Liver (tissue), 3 donors: ENCODE measurements around the gene VEGFC.

Source experiments
- JUND ChIP-seq, 2 donors: IDR thresholded peaks; 2 replicates each; pipeline ENCODE4 v1.6.1; 2016; ENCODE audit warnings: antibody characterized with exemption in 2 of 2
- SP1 ChIP-seq: IDR thresholded peaks from 2 replicates; pipeline ENCODE4 v1.6.1; 2018; ENCODE audit warnings: antibody characterized with exemption, mild to moderate bottlenecking
- TF ChIP-seq, protein P1 (sequence below): fragments of 150-350 bp; IDR thresholded peaks from 2 replicates; pipeline ENCODE4 v1.5.1; 2017; ENCODE audit warnings: improper control_type of control experiment, low read depth, low read length; ENCODE audit not compliant: missing input control
- donor health status: healthy.
- donor health status: healthy.

DNA sequence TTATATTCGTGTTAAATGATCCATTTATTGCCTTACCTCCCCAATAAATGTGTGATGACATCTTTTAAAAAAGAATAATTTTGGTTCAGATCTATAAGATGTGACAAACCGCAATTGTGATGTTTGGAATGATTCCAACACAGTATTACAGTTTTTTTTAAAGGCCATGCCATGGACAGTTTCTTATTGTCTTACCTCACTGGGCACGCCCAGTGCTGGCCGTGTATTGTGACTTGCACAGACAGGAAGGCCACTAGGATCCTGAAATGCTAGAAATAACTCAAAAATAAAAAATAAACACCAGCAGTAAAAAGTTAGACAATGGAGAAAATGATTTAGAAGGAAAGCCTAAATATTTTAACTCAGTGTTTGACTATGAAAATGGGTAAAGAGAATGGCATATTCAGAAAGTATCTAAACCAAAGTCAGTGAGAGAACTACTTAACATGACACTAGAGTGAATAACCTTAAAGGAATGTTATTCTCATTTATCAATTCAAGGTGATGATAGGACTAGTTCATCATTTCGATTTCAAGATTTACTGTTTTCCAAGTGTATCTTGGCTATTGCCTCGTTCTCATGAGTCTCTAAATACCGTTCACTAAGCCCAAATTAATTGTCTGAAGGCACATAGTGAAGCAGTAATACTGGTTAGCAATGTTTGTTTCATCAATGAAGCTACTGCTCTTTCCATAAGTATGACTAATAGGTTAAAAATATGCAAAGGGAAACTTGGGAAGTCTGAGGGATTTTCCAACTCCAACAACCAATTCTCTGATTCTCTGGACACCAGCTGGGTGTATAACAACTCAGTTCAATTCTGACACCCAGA, 46.1 kb upstream of the VEGFC start:
- TF ChIP-seq, protein P1, sequence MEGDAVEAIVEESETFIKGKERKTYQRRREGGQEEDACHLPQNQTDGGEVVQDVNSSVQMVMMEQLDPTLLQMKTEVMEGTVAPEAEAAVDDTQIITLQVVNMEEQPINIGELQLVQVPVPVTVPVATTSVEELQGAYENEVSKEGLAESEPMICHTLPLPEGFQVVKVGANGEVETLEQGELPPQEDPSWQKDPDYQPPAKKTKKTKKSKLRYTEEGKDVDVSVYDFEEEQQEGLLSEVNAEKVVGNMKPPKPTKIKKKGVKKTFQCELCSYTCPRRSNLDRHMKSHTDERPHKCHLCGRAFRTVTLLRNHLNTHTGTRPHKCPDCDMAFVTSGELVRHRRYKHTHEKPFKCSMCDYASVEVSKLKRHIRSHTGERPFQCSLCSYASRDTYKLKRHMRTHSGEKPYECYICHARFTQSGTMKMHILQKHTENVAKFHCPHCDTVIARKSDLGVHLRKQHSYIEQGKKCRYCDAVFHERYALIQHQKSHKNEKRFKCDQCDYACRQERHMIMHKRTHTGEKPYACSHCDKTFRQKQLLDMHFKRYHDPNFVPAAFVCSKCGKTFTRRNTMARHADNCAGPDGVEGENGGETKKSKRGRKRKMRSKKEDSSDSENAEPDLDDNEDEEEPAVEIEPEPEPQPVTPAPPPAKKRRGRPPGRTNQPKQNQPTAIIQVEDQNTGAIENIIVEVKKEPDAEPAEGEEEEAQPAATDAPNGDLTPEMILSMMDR = no peak
- no peak for TF ChIP-seq SP1
- TF ChIP-seq JUND (IDR thresholded peaks at IDR 0.05) = no peak
